Brain microvascular endothelial cell (primary cell): ENCODE data around the gene CBX1.
A peak's percentile ranks its signal among the peaks of the same experiment; 100 is the strongest.

Experiments used
- DNase-seq: peaks from one replicate; pipeline ENCODE4 v3.0.0-alpha.2; 2020
- H3K27ac ChIP-seq: fragments of 250-450 bp; sonication (Bioruptor Pico); 2 replicates; pipeline ENCODE4 v1.5.1; 2020; ENCODE audit warnings: mild to moderate bottlenecking, moderate library complexity
- H3K27me3 ChIP-seq: fragments of 250-450 bp; sonication (Bioruptor Pico); replicated peaks from 2 replicates; pipeline ENCODE4 v1.5.1; 2020; ENCODE audit warnings: mild to moderate bottlenecking
- H3K36me3 ChIP-seq: fragments of 250-450 bp; sonication (Bioruptor Pico); replicated peaks from 2 replicates; pipeline ENCODE4 v1.5.1; 2020; ENCODE audit warnings: mild to moderate bottlenecking
- H3K4me3 ChIP-seq: 2 replicates; pipeline ENCODE4 v1.5.1; 2011; ENCODE audit warnings: low read depth, mild to moderate bottlenecking, control low read depth, low read length, moderate library complexity
- in situ Hi-C: cut with HindIII; loops from 2 replicates; pipeline ENCODE4 v1.10.0; 2017; ENCODE audit warnings: low sequenced_read_pairs, low pct_ligation_motif_present
- TF ChIP-seq, protein P1 (sequence below): IDR thresholded peaks from 2 replicates; pipeline ENCODE4 v1.5.1; 2011; ENCODE audit warnings: low read depth, mild to moderate bottlenecking, moderate library complexity, low read length, control low read depth, inconsistent platforms; ENCODE audit errors: missing control alignments

Gene CBX1

DNA sequence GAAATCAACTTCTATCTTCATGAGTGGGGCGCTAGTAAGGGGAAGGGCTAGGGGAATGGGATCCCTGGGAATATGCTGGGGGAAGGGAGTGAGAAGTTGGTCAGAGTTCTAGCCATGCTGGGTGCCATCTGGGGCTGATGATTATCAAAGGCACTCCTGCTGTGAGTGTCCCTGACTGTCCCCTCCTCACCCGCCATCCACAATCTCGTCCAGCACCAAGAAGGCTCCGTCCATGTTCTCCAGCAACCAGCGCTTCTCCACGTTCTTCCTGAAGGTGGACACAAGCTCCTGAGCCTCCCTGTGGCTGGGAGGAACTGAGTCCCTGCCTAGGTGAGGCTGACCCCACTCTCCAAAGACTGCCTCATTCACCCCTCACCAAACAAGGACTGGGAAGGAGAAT lies 69.3 kb downstream of the CBX1 start:
- TF ChIP-seq, protein P1, sequence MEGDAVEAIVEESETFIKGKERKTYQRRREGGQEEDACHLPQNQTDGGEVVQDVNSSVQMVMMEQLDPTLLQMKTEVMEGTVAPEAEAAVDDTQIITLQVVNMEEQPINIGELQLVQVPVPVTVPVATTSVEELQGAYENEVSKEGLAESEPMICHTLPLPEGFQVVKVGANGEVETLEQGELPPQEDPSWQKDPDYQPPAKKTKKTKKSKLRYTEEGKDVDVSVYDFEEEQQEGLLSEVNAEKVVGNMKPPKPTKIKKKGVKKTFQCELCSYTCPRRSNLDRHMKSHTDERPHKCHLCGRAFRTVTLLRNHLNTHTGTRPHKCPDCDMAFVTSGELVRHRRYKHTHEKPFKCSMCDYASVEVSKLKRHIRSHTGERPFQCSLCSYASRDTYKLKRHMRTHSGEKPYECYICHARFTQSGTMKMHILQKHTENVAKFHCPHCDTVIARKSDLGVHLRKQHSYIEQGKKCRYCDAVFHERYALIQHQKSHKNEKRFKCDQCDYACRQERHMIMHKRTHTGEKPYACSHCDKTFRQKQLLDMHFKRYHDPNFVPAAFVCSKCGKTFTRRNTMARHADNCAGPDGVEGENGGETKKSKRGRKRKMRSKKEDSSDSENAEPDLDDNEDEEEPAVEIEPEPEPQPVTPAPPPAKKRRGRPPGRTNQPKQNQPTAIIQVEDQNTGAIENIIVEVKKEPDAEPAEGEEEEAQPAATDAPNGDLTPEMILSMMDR: no peak
- Histone ChIP-seq H3K4me3 (no peak overlapping the region), H3K27me3 (no peaks in the 10 kb centered on the region), H3K27ac (no peak overlapping the region), H3K36me3 (no peaks in the 10 kb centered on the region)
- DNase-seq: no peak
- in situ Hi-C loops: no loop called here

DNA sequence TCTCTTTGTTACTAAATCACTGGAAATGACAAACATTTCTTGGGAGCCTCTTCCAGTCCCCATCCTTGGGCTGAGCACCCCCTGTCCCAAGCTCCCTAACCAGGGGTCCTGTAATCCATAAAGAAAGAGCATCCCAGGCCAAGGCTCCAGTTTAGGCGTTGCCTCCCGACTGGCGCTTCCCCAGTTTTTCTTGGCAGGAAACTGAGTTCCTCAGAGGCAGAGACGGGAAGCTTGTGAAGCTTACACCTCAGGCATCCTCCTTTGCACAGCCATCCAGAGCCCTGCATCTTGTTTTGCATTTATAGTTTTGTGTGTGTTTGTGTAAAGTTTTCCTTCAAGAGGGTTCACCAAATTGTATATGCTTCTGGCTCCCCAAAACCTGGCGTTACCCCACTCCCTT lies 70.7 kb downstream of the CBX1 start:
- Histone ChIP-seq H3K4me3 (no peak overlapping the region), H3K27me3 (no peaks in the 10 kb centered on the region), H3K36me3 (no peaks in the 10 kb centered on the region), H3K27ac (no peak overlapping the region)
- TF ChIP-seq, protein P1: no peak
- in situ Hi-C loops: no loop called here
- no peak for DNase-seq

GRCh38 chr17:48028736-48029135 lies 72.5 kb downstream of the CBX1 start:
- Histone ChIP-seq H3K4me3 (no peak overlapping the region), H3K36me3 (no peaks in the 10 kb centered on the region), H3K27ac (no peak overlapping the region), H3K27me3 (no peaks in the 10 kb centered on the region)
- TF ChIP-seq, protein P1: no peak
- in situ Hi-C loops: no loop called here
- DNase-seq: no peak

GRCh38 chr17:48027322-48027981 lies 73.8 kb downstream of the CBX1 start:
- no peak for DNase-seq
- TF ChIP-seq, protein P1: no peak
- no peak overlapping the region for H3K27ac ChIP-seq
- in situ Hi-C loops: no loop called here
- H3K36me3 ChIP-seq: no peaks in the 10 kb centered on the region
- H3K4me3 ChIP-seq: no peak overlapping the region
- H3K27me3 ChIP-seq: no peaks in the 10 kb centered on the region

DNA sequence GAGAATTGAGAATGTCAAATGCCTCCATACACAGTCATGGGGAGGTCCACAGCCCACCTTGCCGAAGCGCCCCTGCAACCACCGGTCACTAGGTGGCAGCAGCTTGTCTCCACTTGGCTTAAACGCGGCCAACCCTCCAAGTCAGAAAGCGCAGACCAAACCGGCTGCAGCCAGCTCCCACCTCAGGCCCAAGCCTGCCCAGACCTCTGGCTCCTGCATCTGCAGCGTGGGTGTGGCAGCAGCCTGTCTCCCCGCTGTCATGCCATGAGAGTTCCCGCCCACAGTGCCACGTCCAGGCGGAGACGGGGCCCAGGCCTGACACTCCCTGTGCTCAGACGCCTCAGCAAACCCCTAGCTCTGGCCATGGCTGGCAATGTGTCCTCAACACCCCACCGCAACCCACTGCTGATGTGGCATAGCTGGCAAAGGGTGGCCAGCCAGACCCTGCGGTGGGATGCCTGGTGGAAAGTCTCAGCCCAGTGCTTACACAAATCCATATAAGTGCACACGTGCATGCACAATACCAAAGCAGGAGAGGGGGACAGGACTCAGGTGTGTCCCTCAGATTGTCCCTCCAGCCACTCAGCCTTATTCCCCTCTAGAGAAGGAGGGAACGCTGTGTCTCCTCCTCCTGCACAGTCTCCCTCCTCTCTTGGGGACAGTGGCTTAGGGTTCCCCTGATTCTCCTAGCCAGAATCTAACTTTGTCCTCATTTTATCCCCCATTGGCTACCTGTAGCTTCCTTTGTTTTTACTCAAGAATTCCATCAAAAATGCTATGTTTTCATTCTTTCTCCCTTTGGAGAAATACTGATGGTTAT lies 74.6 kb downstream of the CBX1 start:
- H3K36me3 ChIP-seq: no peaks in the 10 kb centered on the region

More for the DNA sequence above, 74.6 kb downstream of the CBX1 start:
- peak; percentile 86 for DNase-seq
- no peak overlapping the region for H3K4me3 ChIP-seq
- H3K27ac ChIP-seq: no peak overlapping the region
- H3K27me3 ChIP-seq: no peaks in the 10 kb centered on the region
- in situ Hi-C loops: no loop called here
- TF ChIP-seq, protein P1: peak; percentile 96
